HepG2 (cell line): ENCODE data around the gene WWTR1. TPM values are rescaled to one million over a fixed set of nuclear protein-coding genes. Genes with fewer than 3 reads are reported as not detected.

Experiments used
- ATAC-seq: fragments of 200-7000 bp; cut with Tn5 transposase; 3 replicates; pipeline ENCODE4 v1.9.1; 2020; ENCODE audit warnings: mild to moderate bottlenecking, moderate library complexity
- BruUV-seq: library from RNA; stranded (reverse); fragments of 400-500 nt; replicated peaks from 2 replicates; lab custom pipeline; 2021; lab: Mats Ljungman, UMichigan
- CTCF ChIA-PET: fragments of 300-600 bp; formaldehyde crosslinking; extraction: SDS; loops from one replicate; lab custom pipeline; 2021; ENCODE audit warnings: low total read pairs, inconsistent platforms, low intra/inter-chr PET ratio; lab: Yijun Ruan, JAX
- POLR2A ChIA-PET: fragments of 350-600 bp; sonication (Branson Sonifier 250); formaldehyde crosslinking; loops from one replicate; lab custom pipeline; 2020; ENCODE audit warnings: antibody characterized with exemption, inconsistent platforms; lab: Yijun Ruan, JAX
- DNase-seq: peaks from one replicate; pipeline ENCODE4 v3.0.0-alpha.2; 2015; ENCODE audit warnings: low spot score
- FAIRE-seq: peaks from 3 replicates; lab custom pipeline; 2011; peaks lifted over from hg19 to GRCh38; lab: Jason Lieb, UNC
- H2AFZ ChIP-seq: one replicate; pipeline ENCODE4 v1.6.1; 2011; ENCODE audit warnings: low read length, inconsistent platforms
- H3K27ac ChIP-seq: fragments of 300-600 bp; 3 replicates; pipeline ENCODE4 v1.8.0; 2011; ENCODE audit warnings: mixed run types, mild to moderate bottlenecking, mixed read lengths, low read length, inconsistent platforms; ENCODE audit not compliant: insufficient read depth; ENCODE audit errors: extremely low read length
- H3K27me3 ChIP-seq, 2 experiments: fragments of 200-600 bp in 1 of 2; 2 replicates in 1 of 2; 3 replicates in 1 of 2; pipeline versions ENCODE4 v1.6.0 to v1.8.0; 2011; ENCODE audit warnings: low read length in 2 of 2, mild to moderate bottlenecking in 2 of 2, moderate library complexity in 2 of 2, inconsistent platforms in 1 of 2; ENCODE audit not compliant: insufficient read depth in 2 of 2, control insufficient read depth in 1 of 2
- H3K36me3 ChIP-seq, 2 experiments: fragments of 200-600 bp in 1 of 2; replicated peaks in 1 of 2; 2 replicates in 1 of 2; 3 replicates in 1 of 2; pipeline versions ENCODE4 v1.5.1 to v1.8.0; 2011; ENCODE audit warnings: low read length in 2 of 2, inconsistent platforms in 1 of 2; ENCODE audit not compliant: insufficient read depth in 2 of 2, control insufficient read depth in 1 of 2
- H3K4me1 ChIP-seq: 2 replicates; pipeline ENCODE4 v1.5.1; 2012; ENCODE audit warnings: low read length, inconsistent platforms; ENCODE audit not compliant: insufficient read depth
- H3K4me2 ChIP-seq: 2 replicates; pipeline ENCODE4 v1.6.0; 2011; ENCODE audit warnings: low read depth, low read length, inconsistent platforms
- H3K4me3 ChIP-seq, 3 experiments: fragments of 200-600 bp in 1 of 3; sonication (generic), shearing (Covaris generic) in 1 of 3; replicated peaks in 1 of 3; 2 replicates each; pipeline ENCODE4 v1.5.1; 2011 to 2016; ENCODE audit warnings: low read length in 3 of 3, inconsistent platforms in 2 of 3, low read depth in 2 of 3, mild to moderate bottlenecking in 2 of 3, control low read depth in 1 of 3, mixed read lengths in 1 of 3; ENCODE audit not compliant: insufficient read depth in 1 of 3
- H3K79me2 ChIP-seq: one replicate; pipeline ENCODE4 v1.6.1; 2011; ENCODE audit warnings: low read length, inconsistent platforms; ENCODE audit not compliant: insufficient read depth
- H3K9ac ChIP-seq: 2 replicates; pipeline ENCODE4 v1.6.0; 2011; ENCODE audit warnings: mild to moderate bottlenecking, low read depth, low read length, inconsistent platforms; ENCODE audit not compliant: insufficient read depth
- H3K9me3 ChIP-seq: 2 replicates; pipeline ENCODE4 v1.5.1; 2012; ENCODE audit warnings: mild to moderate bottlenecking, low read length
- H4K20me1 ChIP-seq: 2 replicates; pipeline ENCODE4 v1.6.0; 2011; ENCODE audit warnings: inconsistent platforms, mild to moderate bottlenecking, low read length, moderate library complexity; ENCODE audit not compliant: insufficient read depth
- CCDC6 ChIP-seq: sonication (generic); formaldehyde crosslinking; IDR thresholded peaks from 2 replicates; pipeline ENCODE4 v1.8.1; 2022; ENCODE audit warnings: mild to moderate bottlenecking, missing genetic modification reagents, moderate library complexity
- KAT7 ChIP-seq: IDR thresholded peaks from 2 replicates; pipeline ENCODE4 v1.6.1; 2018; ENCODE audit warnings: borderline replicate concordance, missing compliant biosample characterization
- KLF16 ChIP-seq, 2 experiments: sonication (generic) in 1 of 2; formaldehyde crosslinking in 1 of 2; IDR thresholded peaks; 2 replicates each; pipeline versions ENCODE4 v1.6.1 to v1.8.0; 2016 to 2023; ENCODE audit warnings: missing genetic modification reagents in 2 of 2, missing compliant biosample characterization in 1 of 2
- MED13 ChIP-seq: sonication (generic); formaldehyde crosslinking; IDR thresholded peaks from 2 replicates; pipeline ENCODE4 v1.5.0; 2020; ENCODE audit warnings: missing genetic modification reagents
- MTERF4 ChIP-seq: sonication (generic); formaldehyde crosslinking; IDR thresholded peaks from 2 replicates; pipeline ENCODE4 v1.8.0; 2023; ENCODE audit warnings: mild to moderate bottlenecking, missing genetic modification reagents
- POGZ ChIP-seq: sonication (generic); formaldehyde crosslinking; IDR thresholded peaks from 2 replicates; pipeline ENCODE4 v1.4.0; 2020; ENCODE audit warnings: mild to moderate bottlenecking, missing genetic modification reagents
- PRMT3 ChIP-seq: sonication (generic); formaldehyde crosslinking; IDR thresholded peaks from 2 replicates; pipeline ENCODE4 v1.8.1; 2022; ENCODE audit warnings: low read depth, mild to moderate bottlenecking, moderate library complexity, missing genetic modification reagents, borderline replicate concordance
- RBFOX2 ChIP-seq: fragments of 200-400 bp; formaldehyde crosslinking; IDR thresholded peaks from 2 replicates; pipeline ENCODE4 v1.6.1; 2017; ENCODE audit warnings: low read depth, mild to moderate bottlenecking, low read length
- SIX4 ChIP-seq: sonication (generic); formaldehyde crosslinking; IDR thresholded peaks from 2 replicates; pipeline ENCODE4 v1.4.0; 2020; ENCODE audit warnings: missing genetic modification reagents
- ZNF468 ChIP-seq: sonication (generic); formaldehyde crosslinking; IDR thresholded peaks from 2 replicates; pipeline ENCODE4 v1.8.0; 2022; ENCODE audit warnings: mild to moderate bottlenecking, moderate library complexity, missing genetic modification reagents
- ZNF564 ChIP-seq: sonication (generic); formaldehyde crosslinking; IDR thresholded peaks from 2 replicates; pipeline ENCODE4 v1.8.1; 2023; ENCODE audit warnings: mild to moderate bottlenecking, missing genetic modification reagents
- ZNF773 ChIP-seq: sonication (generic); formaldehyde crosslinking; IDR thresholded peaks from 2 replicates; pipeline ENCODE4 v1.4.0; 2020; ENCODE audit warnings: missing genetic modification reagents, borderline replicate concordance
- ZSCAN20 ChIP-seq: sonication (generic); formaldehyde crosslinking; IDR thresholded peaks from 2 replicates; pipeline ENCODE4 v1.4.0; 2020; ENCODE audit warnings: missing genetic modification reagents, mild to moderate bottlenecking, borderline replicate concordance
- ZXDC ChIP-seq: sonication (generic); formaldehyde crosslinking; IDR thresholded peaks from 2 replicates; pipeline ENCODE4 v1.5.0; 2020; ENCODE audit warnings: mild to moderate bottlenecking, missing genetic modification reagents
- WGBS: methylation state at CpG from one replicate; pipeline ENCODE4 v1.1.6; 2017; ENCODE audit warnings: low lambda C conversion rate; 5-methylcytosine and 5-hydroxymethylcytosine counted together
- in situ Hi-C: cut with HindIII; loops from 2 replicates; pipeline ENCODE4 v1.10.0; 2017; ENCODE audit warnings: low pct_unique_long_range_greater_than_20kb; ENCODE audit not compliant: extremely low pct_ligation_motif_present
- intact Hi-C: fragments of 100-400 bp; cut with micrococcal nuclease; formaldehyde crosslinking; loops from one replicate; pipeline ENCODE4 v1.10.0; 2022; ENCODE audit not compliant: unreplicated experiment
- polyA plus RNA-seq, 8 experiments: library from polyadenylated mRNA; depleted of rRNA in 3 of 8; stranded (reverse) in 7 of 8; unstranded in 1 of 8; fragments of >200 nt; fragmentation: Illumina TruSeq in 4 of 8; extraction: Trizol in 4 of 8; gene quantifications; 2 replicates each; pipeline versions ENCODE4 v1.2.1 to v1.2.3, GENCODE V29; 2011 to 2016; ENCODE audit warnings: low read depth in 4 of 8, missing spikeins in 1 of 8, mixed read lengths in 1 of 8; ENCODE audit not compliant: insufficient read depth in 1 of 8
- total RNA-seq, 5 experiments: library from RNA; depleted of rRNA; stranded (reverse); fragments of >200 nt; fragmentation: Illumina TruSeq; extraction: Trizol; gene quantifications; 2 replicates each; pipeline ENCODE4 v1.2.3, GENCODE V29; 2016; ENCODE audit warnings: low read depth in 1 of 5

The WWTR1 gene
- total and polyA plus RNA-seq, 2 of the 13 experiments (the other 11 are each of a cell fraction or from before 2014, with no cell fraction given): 19.7 to 139 TPM

- TF ChIP-seq ZSCAN20 (CRISPR knock-in tag): no peak
Observed at GRCh38 chr3:149547954-149548668, 109.7 kb downstream of the WWTR1 start (continued).

GRCh38 chr3:149547413-149547812 lies 110.4 kb downstream of the WWTR1 start:
- ATAC-seq (no peak), DNase-seq (no peak), FAIRE-seq (no peak)
- Histone ChIP-seq H4K20me1 (peaks cover 27% of the 10 kb centered on the region; the same call in 1 of the 2 replicates), H3K4me2 (no peak overlapping the region), H3K27ac (peak overlapping the region; percentile 20), H3K36me3 (peaks cover 10 to 36% of the 10 kb centered on the region in 2 experiments), H3K79me2 (peaks cover 42% of the 10 kb centered on the region), H3K27me3 (no peaks in the 10 kb centered on the region), H3K4me3 (no peak overlapping the region), H3K4me1 (peaks cover 53% of the 10 kb centered on the region), H3K9me3 (no peaks in the 10 kb centered on the region), H3K9ac (no peak overlapping the region), H2AFZ (no peak overlapping the region)
- BruUV-seq: no TSS peak
- ChIA-PET CTCF (no interaction called here), POLR2A (no interaction called here)
- intact Hi-C loops (no loop called here), in situ Hi-C loops (no loop called here)
- 94% methylated on average over 9 of the region's 9 CpGs for WGBS
- TF ChIP-seq CCDC6 (CRISPR knock-in tag): no peak
- TF ChIP-seq KLF16 (CRISPR knock-in tag; IDR thresholded peaks at IDR 0.05): no peak
- no peak for TF ChIP-seq MTERF4
- no peak for TF ChIP-seq POGZ
- TF ChIP-seq ZNF468 (CRISPR knock-in tag): no peak
- no peak for TF ChIP-seq KAT7 (CRISPR knock-in tag)
- TF ChIP-seq ZNF773: no peak
- no peak for TF ChIP-seq ZNF564 (CRISPR knock-in tag)
- TF ChIP-seq SIX4 (CRISPR knock-in tag): no peak
- TF ChIP-seq ZXDC (CRISPR knock-in tag): no peak
- no peak for TF ChIP-seq PRMT3 (CRISPR knock-in tag)
- no peak for TF ChIP-seq MED13 (CRISPR knock-in tag)
- no peak for TF ChIP-seq RBFOX2
